Endothelial cell of umbilical vein (primary cell): ENCODE results near the gene ISG15. TPM values are rescaled to one million over a fixed set of nuclear protein-coding genes. Genes with fewer than 3 reads are reported as not detected.

Source experiments
- BruUV-seq: library from RNA; stranded (reverse); fragments of 400-500 nt; replicated peaks from 2 replicates; lab custom pipeline; 2021; lab: Mats Ljungman, UMichigan
- CTCF ChIA-PET: fragments of 300-600, 350-600 bp; sonication (Branson Sonifier 250); formaldehyde crosslinking; loops from one replicate; lab custom pipeline; 2021; ENCODE audit warnings: antibody characterized with exemption, inconsistent platforms; lab: Charles Lee
- POLR2A ChIA-PET: fragments of 300-600, 350-600 bp; sonication (Branson Sonifier 250); formaldehyde crosslinking; loops from one replicate; lab custom pipeline; 2021; ENCODE audit warnings: antibody characterized with exemption, inconsistent platforms; lab: Charles Lee
- DNase-seq: peaks from one replicate; pipeline ENCODE4 v3.0.0-alpha.2; 2011; ENCODE audit warnings: low read depth, low spot score
- FAIRE-seq: peaks from 2 replicates; lab custom pipeline; 2011; peaks lifted over from hg19 to GRCh38; lab: Jason Lieb, UNC
- H2AFZ ChIP-seq: 2 replicates; pipeline ENCODE4 v1.6.0; 2012; ENCODE audit warnings: low read depth, low read length, control low read depth, inconsistent platforms
- H3K27ac ChIP-seq: 2 replicates; pipeline ENCODE4 v1.5.1; 2011; ENCODE audit warnings: low read depth, mild to moderate bottlenecking, control low read depth, low read length, moderate library complexity; ENCODE audit not compliant: insufficient read depth
- H3K27me3 ChIP-seq, 2 experiments: 2 replicates each; pipeline versions ENCODE4 v1.6.0 to v1.6.1; 2011; ENCODE audit warnings: low read length in 2 of 2, mixed read lengths in 1 of 2; ENCODE audit not compliant: control insufficient read depth in 2 of 2, insufficient read depth in 2 of 2
- H3K36me3 ChIP-seq, 2 experiments: 2 replicates in 1 of 2; 3 replicates in 1 of 2; pipeline ENCODE4 v1.5.1; 2011; ENCODE audit warnings: low read length in 2 of 2, mild to moderate bottlenecking in 1 of 2, moderate library complexity in 1 of 2; ENCODE audit not compliant: control insufficient read depth in 2 of 2, insufficient read depth in 2 of 2; ENCODE audit errors: extremely low read depth in 1 of 2
- H3K4me1 ChIP-seq: 3 replicates; pipeline ENCODE4 v1.5.1; 2011; ENCODE audit warnings: mild to moderate bottlenecking, low read length; ENCODE audit not compliant: control insufficient read depth, insufficient read depth; ENCODE audit errors: extremely low read depth
- H3K4me2 ChIP-seq: 2 replicates; pipeline ENCODE4 v1.6.1; 2011; ENCODE audit warnings: low read length, control low read depth, mixed read lengths; ENCODE audit not compliant: insufficient read depth
- H3K4me3 ChIP-seq, 3 experiments: fragments of 200-600 bp in 1 of 3; sonication (generic), shearing (Covaris generic) in 1 of 3; replicated peaks in 1 of 3; 2 replicates each; pipeline ENCODE4 v1.5.1; 2011 to 2016; ENCODE audit warnings: control low read depth in 3 of 3, low read length in 3 of 3, mild to moderate bottlenecking in 2 of 3, inconsistent platforms in 1 of 3, low read depth in 1 of 3, moderate library complexity in 1 of 3; ENCODE audit not compliant: insufficient read depth in 1 of 3
- H3K79me2 ChIP-seq: 2 replicates; pipeline ENCODE4 v1.6.0; 2012; ENCODE audit warnings: low read length, inconsistent platforms; ENCODE audit not compliant: control insufficient read depth, insufficient read depth
- H3K9ac ChIP-seq: replicated peaks from 2 replicates; pipeline ENCODE3; 2011; ENCODE audit warnings: low read length, control low read depth; ENCODE audit not compliant: insufficient read depth; ENCODE audit errors: extremely low read depth
- H3K9me1 ChIP-seq: replicated peaks from 3 replicates; pipeline ENCODE4 v1.6.0; 2011; ENCODE audit warnings: mild to moderate bottlenecking, low read length; ENCODE audit not compliant: control insufficient read depth, insufficient read depth; ENCODE audit errors: extremely low read depth
- H3K9me3 ChIP-seq: replicated peaks from 2 replicates; pipeline ENCODE4 v1.5.1; 2012; ENCODE audit warnings: low read length, inconsistent platforms; ENCODE audit not compliant: control insufficient read depth, insufficient read depth
- H4K20me1 ChIP-seq: replicated peaks from 2 replicates; pipeline ENCODE3; 2011; ENCODE audit warnings: mild to moderate bottlenecking, low read length; ENCODE audit not compliant: control insufficient read depth, insufficient read depth; ENCODE audit errors: extremely low read depth
- EZH2 ChIP-seq: IDR thresholded peaks from 2 replicates; pipeline ENCODE4 v1.6.1; 2012; ENCODE audit warnings: borderline replicate concordance, low read depth, mild to moderate bottlenecking, moderate library complexity, low read length, inconsistent platforms; ENCODE audit not compliant: severe bottlenecking
- FOS ChIP-seq: IDR thresholded peaks from 2 replicates; pipeline ENCODE4 v1.6.1; 2011; ENCODE audit warnings: mild to moderate bottlenecking, low read length, moderate library complexity, borderline replicate concordance; ENCODE audit not compliant: insufficient read depth
- GATA2 ChIP-seq: IDR thresholded peaks from 2 replicates; pipeline ENCODE4 v1.7.0; 2011; ENCODE audit warnings: low read depth, mild to moderate bottlenecking, moderate library complexity, mixed read lengths, low read length; ENCODE audit not compliant: insufficient read length, insufficient read depth
- JUN ChIP-seq: IDR thresholded peaks from 2 replicates; pipeline ENCODE4 v1.6.1; 2011; ENCODE audit warnings: borderline replicate concordance, low read depth; ENCODE audit not compliant: insufficient read length, insufficient read depth
- MYC ChIP-seq: IDR thresholded peaks from one replicate; pipeline ENCODE4 v1.6.1; 2011; ENCODE audit warnings: mild to moderate bottlenecking, low read depth, low read length
- dilution Hi-C: fragments of 300-500 bp; cut with MboI; formaldehyde crosslinking; loops from one replicate; pipeline ENCODE4 v1.15.0; 2019; ENCODE audit warnings: low sequenced_read_pairs; ENCODE audit not compliant: extremely low pct_ligation_motif_present
- intact Hi-C: fragments of 100-400 bp; cut with micrococcal nuclease; formaldehyde crosslinking; loops from one replicate; pipeline ENCODE4 v1.10.0; 2022
- polyA plus RNA-seq, 4 experiments: library from polyadenylated mRNA; depleted of rRNA in 3 of 4; stranded (reverse) in 3 of 4; unstranded in 1 of 4; fragments of >200 nt; gene quantifications; 2 replicates each; pipeline versions ENCODE4 v1.2.1 to v1.2.3, GENCODE V29; 2011 to 2012; ENCODE audit warnings: missing spikeins in 1 of 4
- total RNA-seq: library from RNA; stranded (reverse); gene quantifications from 2 replicates; pipeline ENCODE4 v1.2.3, GENCODE V29; 2021
- TF ChIP-seq, protein P1 (sequence below), 2 donors: IDR thresholded peaks; 1 replicate in 1 of 2; 2 replicates in 1 of 2; pipeline ENCODE4 v1.5.1; 2011; ENCODE audit warnings: low read length in 2 of 2, mild to moderate bottlenecking in 2 of 2, moderate library complexity in 2 of 2, control low read depth in 1 of 2, inconsistent platforms in 1 of 2, low read depth in 1 of 2; ENCODE audit not compliant: insufficient read depth in 1 of 2; ENCODE audit errors: extremely low read depth in 1 of 2

The ISG15 gene
- total and polyA plus RNA-seq, 2 donors (not counting 3 experiments of a cell fraction or from before 2014, with no cell fraction given), result 44.6 to 154 TPM

GRCh38 chr1:1001057-1001783, 12.1 kb upstream of the ISG15 start:
- no peak for FAIRE-seq
- intact Hi-C loops (loop anchor here (2.0 kb wide), 1 partner anchor 14 kb away; no protein-coding TSS in a partner anchor), dilution Hi-C loops (no loop called here)
- Histone ChIP-seq H3K27me3 (peaks cover 0 to 19% of the 10 kb centered on the region in 2 experiments), H3K4me1 (peaks cover 21% of the 10 kb centered on the region), H3K9me1 (no peaks in the 10 kb centered on the region), H3K27ac (peak overlapping the region; percentile 80), H3K4me2 (peak overlapping the region; percentile 29), H3K79me2 (no peaks in the 10 kb centered on the region), H4K20me1 (no peaks in the 10 kb centered on the region), H3K9ac (peak overlapping the region; percentile 54), H2AFZ (peak overlapping the region; percentile 58), H3K4me3 (peak overlapping the region; percentile 18 to 51 (median 19)), H3K9me3 (no peaks in the 10 kb centered on the region), H3K36me3 (no peaks in the 10 kb centered on the region)
- ChIA-PET CTCF (interaction anchor here (1.2 to 5.7 kb wide), 8 partner anchors 13 to 132 kb away, joined by 4 to 41 read pairs (median 6); partner anchors contain the start of genes AGRN, ISG15, PERM1 and PLEKHN1), POLR2A (no interaction called here)
- BruUV-seq, result no TSS peak
- TF ChIP-seq JUN (no peak), FOS (no peak), EZH2 (no peak), MYC (no peak), GATA2 (no peak)
- TF ChIP-seq, protein P1, sequence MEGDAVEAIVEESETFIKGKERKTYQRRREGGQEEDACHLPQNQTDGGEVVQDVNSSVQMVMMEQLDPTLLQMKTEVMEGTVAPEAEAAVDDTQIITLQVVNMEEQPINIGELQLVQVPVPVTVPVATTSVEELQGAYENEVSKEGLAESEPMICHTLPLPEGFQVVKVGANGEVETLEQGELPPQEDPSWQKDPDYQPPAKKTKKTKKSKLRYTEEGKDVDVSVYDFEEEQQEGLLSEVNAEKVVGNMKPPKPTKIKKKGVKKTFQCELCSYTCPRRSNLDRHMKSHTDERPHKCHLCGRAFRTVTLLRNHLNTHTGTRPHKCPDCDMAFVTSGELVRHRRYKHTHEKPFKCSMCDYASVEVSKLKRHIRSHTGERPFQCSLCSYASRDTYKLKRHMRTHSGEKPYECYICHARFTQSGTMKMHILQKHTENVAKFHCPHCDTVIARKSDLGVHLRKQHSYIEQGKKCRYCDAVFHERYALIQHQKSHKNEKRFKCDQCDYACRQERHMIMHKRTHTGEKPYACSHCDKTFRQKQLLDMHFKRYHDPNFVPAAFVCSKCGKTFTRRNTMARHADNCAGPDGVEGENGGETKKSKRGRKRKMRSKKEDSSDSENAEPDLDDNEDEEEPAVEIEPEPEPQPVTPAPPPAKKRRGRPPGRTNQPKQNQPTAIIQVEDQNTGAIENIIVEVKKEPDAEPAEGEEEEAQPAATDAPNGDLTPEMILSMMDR (IDR thresholded peaks at IDR 0.05; ENCODE audit: extremely low read depth in 1 of 2, insufficient read depth in 1 of 2, low read depth in 1 of 2, low read length in 2 of 2), result no peak
- DNase-seq, result no peak
